Nephron (organoid): Measurements from ENCODE around the gene SLPI.

ENCODE experiments used
- H3K27ac Mint-ChIP-seq, 3 experiments: 2 replicates each; pipeline ENCODE4 v1.8.0; 2020; ENCODE audit warnings: mixed read lengths in 3 of 3, mild to moderate bottlenecking in 2 of 3, moderate library complexity in 1 of 3
- H3K27me3 Mint-ChIP-seq: 2 replicates; pipeline ENCODE4 v1.8.0; 2021; ENCODE audit warnings: low read depth, mild to moderate bottlenecking, moderate library complexity, mixed read lengths
- H3K36me3 Mint-ChIP-seq: 2 replicates; pipeline ENCODE4 v1.8.0; 2020; ENCODE audit warnings: low read depth, mixed read lengths
- H3K4me1 Mint-ChIP-seq: 2 replicates; pipeline ENCODE4 v1.8.0; 2020; ENCODE audit warnings: mixed read lengths
- H3K4me3 Mint-ChIP-seq, 3 experiments: 2 replicates each; pipeline ENCODE4 v1.8.0; 2020; ENCODE audit warnings: mild to moderate bottlenecking in 3 of 3, mixed read lengths in 3 of 3, moderate library complexity in 2 of 3
- H3K9me3 Mint-ChIP-seq: 2 replicates; pipeline ENCODE4 v1.8.0; 2020; ENCODE audit warnings: mixed read lengths
- TF ChIP-seq, protein P1 (sequence below), 3 experiments: fragments of 200-600 bp; sonication (generic); IDR thresholded peaks; one replicate each; pipeline ENCODE4 v1.5.0; 2021; ENCODE audit warnings: antibody characterized with exemption in 3 of 3; ENCODE audit not compliant: unreplicated experiment in 3 of 3

SLPI gene

DNA sequence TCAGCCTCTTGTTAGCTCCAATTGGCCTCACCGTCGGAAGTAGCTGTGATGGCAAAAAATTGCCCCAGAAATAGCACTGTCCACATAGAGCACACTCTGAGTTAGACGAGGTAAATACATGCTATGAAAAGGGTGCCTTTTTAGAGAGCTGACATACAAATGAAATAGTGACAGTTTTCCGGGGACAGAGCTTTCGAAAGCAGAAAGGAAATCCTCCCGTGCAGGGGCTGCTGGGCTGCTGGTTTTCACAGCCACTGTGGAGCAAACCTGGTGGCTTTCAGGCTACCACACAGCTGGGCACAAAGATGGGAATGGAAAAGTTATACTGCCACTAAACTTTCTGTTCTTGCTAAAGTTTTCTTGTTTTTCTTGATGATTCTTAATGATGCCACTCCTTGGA, 8.3 kb downstream of the SLPI start:
- Mint-ChIP-seq H3K27me3 (peaks cover 19% of the 10 kb centered on the region), H3K4me1 (peaks cover 13% of the 10 kb centered on the region), H3K36me3 (no peaks in the 10 kb centered on the region), H3K9me3 (no peaks in the 10 kb centered on the region), H3K27ac (no peak overlapping the region), H3K4me3 (no peak overlapping the region)
- TF ChIP-seq, protein P1, sequence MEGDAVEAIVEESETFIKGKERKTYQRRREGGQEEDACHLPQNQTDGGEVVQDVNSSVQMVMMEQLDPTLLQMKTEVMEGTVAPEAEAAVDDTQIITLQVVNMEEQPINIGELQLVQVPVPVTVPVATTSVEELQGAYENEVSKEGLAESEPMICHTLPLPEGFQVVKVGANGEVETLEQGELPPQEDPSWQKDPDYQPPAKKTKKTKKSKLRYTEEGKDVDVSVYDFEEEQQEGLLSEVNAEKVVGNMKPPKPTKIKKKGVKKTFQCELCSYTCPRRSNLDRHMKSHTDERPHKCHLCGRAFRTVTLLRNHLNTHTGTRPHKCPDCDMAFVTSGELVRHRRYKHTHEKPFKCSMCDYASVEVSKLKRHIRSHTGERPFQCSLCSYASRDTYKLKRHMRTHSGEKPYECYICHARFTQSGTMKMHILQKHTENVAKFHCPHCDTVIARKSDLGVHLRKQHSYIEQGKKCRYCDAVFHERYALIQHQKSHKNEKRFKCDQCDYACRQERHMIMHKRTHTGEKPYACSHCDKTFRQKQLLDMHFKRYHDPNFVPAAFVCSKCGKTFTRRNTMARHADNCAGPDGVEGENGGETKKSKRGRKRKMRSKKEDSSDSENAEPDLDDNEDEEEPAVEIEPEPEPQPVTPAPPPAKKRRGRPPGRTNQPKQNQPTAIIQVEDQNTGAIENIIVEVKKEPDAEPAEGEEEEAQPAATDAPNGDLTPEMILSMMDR (IDR thresholded peaks at IDR 0.05; ENCODE audit: unreplicated experiment in 3 of 3) = no peak

DNA sequence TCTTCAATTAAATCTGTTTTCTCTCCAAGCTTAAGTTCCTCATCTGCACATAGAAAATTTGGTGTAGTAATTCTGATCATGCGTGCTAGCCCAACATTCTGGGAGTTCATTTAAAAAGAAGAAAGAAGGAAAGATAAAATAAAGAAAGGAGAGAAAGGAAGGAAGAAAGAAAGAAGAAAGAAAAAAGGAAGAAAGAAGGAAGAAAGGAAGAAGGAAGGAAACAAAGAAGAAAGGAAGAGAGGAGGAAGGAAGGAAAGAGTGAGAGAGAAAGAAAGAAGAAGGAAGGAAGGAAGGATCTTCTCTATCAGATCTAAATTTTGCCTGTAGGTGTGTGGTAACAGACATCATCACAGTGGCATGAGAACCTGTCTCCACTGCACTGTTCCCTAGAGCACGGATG, 16.2 kb downstream of the SLPI start:
- H3K27ac Mint-ChIP-seq = no peak overlapping the region
- H3K4me1 Mint-ChIP-seq = no peaks in the 10 kb centered on the region
- H3K36me3 Mint-ChIP-seq = no peaks in the 10 kb centered on the region
- peaks cover 17% of the 10 kb centered on the region for H3K27me3 Mint-ChIP-seq
- TF ChIP-seq, protein P1 (IDR thresholded peaks at IDR 0.05; ENCODE audit: unreplicated experiment in 3 of 3) = no peak
- H3K4me3 Mint-ChIP-seq = no peak overlapping the region
- H3K9me3 Mint-ChIP-seq = peaks cover 14% of the 10 kb centered on the region

DNA sequence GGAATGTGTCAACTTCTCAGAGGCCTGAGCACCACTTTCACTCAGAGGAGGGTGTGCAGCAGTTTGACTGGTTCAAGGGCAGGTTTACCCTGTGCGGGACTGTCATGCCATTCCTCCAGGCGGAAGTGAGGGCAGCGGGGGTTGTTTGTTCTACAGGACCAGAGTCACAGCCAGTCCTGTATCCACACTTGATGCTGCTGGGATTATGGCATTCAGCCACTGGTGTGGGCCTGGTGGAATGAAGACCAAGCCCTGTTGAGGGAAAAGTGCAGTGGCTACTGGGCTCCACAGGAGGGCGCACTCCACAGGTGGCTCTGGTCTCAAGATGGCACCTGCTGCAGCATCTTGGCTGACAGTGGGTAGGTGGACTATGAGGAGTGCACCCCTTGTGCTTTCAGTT, 18.4 kb downstream of the SLPI start:
- Mint-ChIP-seq H3K27ac (no peak overlapping the region), H3K9me3 (peaks cover 14% of the 10 kb centered on the region), H3K27me3 (peaks cover 17% of the 10 kb centered on the region), H3K4me3 (no peak overlapping the region), H3K36me3 (no peaks in the 10 kb centered on the region), H3K4me1 (no peaks in the 10 kb centered on the region)
- TF ChIP-seq, protein P1 (IDR thresholded peaks at IDR 0.05; ENCODE audit: unreplicated experiment in 3 of 3) = no peak

DNA sequence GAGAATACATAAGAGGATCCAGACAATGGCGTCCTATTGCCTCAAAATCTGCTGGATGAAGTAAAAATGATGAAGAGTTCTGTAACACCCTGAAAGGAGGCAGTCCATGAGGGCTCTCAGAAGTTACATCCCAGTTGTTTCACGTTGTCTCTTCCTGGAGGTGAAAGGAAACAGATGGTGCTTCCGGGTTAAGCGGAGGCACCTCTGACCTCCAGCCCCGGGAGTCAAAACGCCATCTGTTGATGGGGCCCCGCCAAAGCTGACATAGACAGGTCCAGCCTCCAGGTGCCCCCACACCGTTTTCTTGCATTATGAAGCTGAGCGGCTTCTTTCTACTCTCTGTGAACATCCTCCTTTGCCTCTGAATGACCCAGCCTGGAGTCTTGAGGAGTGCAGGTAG, 23.7 kb downstream of the SLPI start:
- Mint-ChIP-seq H3K27me3 (peaks cover 9% of the 10 kb centered on the region), H3K4me3 (no peak overlapping the region), H3K27ac (no peak overlapping the region), H3K9me3 (peaks cover 6% of the 10 kb centered on the region), H3K36me3 (no peaks in the 10 kb centered on the region), H3K4me1 (no peaks in the 10 kb centered on the region)
- TF ChIP-seq, protein P1 (IDR thresholded peaks at IDR 0.05; ENCODE audit: unreplicated experiment in 3 of 3) = no peak

DNA sequence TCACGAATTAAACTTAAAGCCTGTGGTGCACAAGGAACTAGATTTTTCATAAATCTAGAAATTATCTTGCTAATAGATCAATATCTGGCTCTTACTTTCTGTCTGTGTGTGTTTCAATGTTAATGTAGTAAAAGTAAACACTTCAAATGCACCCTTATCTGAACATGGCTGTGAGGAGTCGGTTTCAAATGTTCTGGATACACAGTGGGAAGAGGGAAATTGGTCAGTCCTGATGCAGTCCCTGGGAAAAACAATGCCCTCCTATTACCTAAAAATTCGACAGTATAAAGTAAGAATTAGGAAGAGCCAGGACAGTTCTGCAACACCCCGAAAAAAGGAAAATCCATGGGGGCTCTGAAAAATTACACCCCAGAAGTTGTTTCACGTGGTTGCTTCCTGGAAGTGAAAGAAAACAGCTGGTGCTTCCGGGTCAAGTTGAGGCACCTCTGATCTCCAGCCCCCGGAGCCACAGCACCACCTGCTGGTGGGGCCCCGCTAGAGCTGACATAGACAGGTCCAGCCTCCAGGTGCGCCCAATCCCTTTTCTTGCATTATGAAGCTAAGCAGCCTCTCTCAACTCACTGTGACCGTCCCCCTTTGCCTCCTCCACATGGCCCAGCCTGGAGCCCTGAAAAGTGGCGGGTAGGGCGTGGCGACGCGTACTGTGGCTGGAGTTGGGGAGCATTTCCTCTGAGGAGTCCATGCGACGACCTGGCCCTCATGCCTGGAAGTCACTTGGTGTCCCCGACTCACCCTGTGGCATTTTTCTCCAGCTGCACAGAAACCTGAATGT, 24.9 kb downstream of the SLPI start:
- H3K27ac Mint-ChIP-seq = no peak overlapping the region
- TF ChIP-seq, protein P1 (IDR thresholded peaks at IDR 0.05; ENCODE audit: unreplicated experiment in 3 of 3) = no peak
- peaks cover 5% of the 10 kb centered on the region for H3K9me3 Mint-ChIP-seq
- H3K4me3 Mint-ChIP-seq = no peak overlapping the region
- no peaks in the 10 kb centered on the region for H3K36me3 Mint-ChIP-seq
- H3K27me3 Mint-ChIP-seq = peaks cover 14% of the 10 kb centered on the region
- no peaks in the 10 kb centered on the region for H3K4me1 Mint-ChIP-seq

DNA sequence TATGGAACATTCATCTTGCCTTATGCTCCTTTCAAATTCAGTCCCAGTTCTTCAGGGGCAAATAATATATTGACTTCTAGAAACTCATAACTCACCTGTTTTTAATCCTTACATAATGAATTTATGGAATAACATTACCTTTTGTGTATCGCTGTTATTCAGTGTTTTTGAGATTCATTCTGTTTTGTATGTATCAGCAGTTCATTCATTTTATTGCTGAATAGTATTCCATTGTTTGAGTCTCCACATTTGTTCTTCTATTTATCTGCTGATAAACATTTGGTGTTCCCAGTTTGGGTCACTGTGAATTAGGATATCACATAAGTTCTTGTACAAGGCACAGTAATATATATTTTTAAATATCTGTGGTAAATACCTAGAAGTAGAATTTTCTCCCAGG, 28.1 kb downstream of the SLPI start:
- no peaks in the 10 kb centered on the region for H3K4me1 Mint-ChIP-seq
- TF ChIP-seq, protein P1 (IDR thresholded peaks at IDR 0.05; ENCODE audit: unreplicated experiment in 3 of 3) = no peak
- peaks cover 17% of the 10 kb centered on the region for H3K27me3 Mint-ChIP-seq
- H3K9me3 Mint-ChIP-seq = no peaks in the 10 kb centered on the region
- no peaks in the 10 kb centered on the region for H3K36me3 Mint-ChIP-seq
- no peak overlapping the region for H3K4me3 Mint-ChIP-seq
- no peak overlapping the region for H3K27ac Mint-ChIP-seq
